ENCODE data around the gene CRIM1.

Gene CRIM1

DNA sequence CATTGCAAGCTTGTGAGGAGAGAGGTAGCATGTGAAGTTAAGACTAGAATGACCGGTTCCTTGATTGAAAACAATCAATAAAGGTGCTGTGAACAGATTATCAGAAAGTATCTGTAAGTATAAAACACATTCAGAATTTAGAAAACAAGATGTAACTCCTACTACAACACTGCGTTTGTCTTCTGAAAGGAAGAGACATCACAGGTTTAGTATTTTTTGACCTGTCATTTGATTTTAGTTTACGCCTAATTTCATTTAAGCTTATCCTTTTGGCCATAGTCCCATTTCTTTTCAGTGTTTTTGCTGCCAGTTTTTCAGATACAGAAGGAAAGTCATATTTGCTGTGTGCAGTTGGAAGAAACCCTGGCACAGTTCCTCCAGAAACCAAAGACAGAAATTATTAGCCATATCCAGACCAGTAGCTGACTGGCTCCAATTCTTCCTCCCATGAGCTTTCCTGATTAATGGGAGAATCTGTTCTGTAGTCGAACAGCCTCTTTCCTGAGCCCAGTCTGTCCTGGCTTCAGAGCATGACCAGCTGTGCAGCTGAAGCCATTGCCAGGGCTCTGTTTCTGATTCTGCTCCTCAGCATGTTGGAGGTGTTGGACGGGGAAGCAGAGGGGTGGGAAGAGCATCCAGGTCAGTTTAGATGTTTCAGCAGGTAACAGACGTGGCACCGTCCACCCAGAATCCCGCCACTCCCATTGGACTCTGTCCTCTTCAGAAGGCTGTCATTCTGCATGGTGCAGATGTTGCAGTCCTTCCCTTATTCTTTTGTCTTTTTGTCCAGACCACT is 61.0 kb downstream of the CRIM1 start:
- intact Hi-C loops (cut with DNase I) = no loop called here
- peak in 1 of 10 donors; percentile 57 for DNase-seq

DNA sequence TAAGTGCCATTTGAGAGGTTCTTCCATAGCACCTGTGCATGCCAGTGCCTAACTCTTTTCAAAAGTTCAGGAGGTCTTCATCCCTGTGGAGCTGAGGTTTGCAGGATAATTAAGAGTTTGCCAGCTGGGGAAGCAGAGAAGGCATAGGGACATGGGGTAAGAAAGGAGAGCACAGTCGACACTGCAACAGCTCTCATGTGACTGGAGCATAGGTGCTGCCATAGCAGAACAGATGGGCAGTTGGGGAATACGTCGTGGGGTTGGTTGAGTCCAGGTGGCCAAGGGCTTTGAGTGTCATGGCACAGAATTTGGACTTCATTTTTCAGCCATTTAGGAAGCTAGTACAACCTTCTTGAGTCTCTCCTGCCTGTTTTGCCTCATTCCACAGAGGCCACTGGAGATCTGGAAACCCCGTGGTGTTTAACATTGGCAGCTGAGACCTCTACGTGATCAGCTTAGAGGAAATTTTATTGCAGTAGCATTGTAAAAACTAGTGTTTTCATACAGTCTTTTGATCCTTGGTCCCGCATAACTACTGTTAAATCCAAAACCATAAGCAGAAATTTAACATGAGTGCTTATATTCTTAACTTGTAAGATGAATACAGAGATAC is 65.1 kb downstream of the CRIM1 start:
- no peak for DNase-seq
- intact Hi-C loops (cut with DNase I) = no loop called here

DNA sequence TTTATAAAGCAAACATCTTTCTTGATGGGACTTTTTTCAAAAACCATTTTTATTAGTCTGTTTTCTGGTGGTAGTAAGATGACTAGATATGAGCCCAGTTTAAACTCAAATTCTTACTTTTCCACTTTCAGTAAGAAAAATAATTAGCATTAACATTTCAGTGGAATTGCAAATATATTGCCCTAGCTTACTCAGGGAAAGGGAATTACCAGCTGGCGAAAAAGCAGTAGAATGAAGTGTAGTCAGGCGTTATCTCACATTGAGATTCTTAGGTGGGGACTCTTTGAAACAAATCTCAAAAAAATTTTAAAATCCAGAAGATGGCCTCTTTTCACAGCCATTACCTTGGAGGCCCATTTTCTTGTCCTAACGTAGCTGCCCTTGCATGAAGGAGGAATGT is 65.8 kb downstream of the CRIM1 start:
- DNase-seq = no peak
- intact Hi-C loops (cut with DNase I) = no loop called here

DNA sequence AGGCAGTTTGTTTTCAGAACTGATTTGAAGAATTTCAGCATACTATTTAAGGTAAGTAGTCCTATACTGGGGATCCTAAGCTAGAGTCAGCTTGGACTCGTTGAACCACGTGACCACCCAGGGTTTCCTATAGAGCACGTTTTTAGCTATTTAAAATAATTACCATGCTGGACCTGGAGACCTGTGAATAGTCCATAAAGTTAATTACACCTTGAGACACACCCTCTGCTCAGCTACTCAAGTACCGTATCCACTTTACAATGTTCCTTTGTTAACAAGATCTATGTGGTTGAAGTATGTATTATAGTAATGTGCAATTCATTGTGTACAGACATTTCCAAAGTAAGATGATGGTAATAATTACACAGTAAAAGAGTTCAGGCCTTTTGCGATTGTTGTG is 67.6 kb downstream of the CRIM1 start:
- intact Hi-C loops (cut with DNase I) = no loop called here
- no peak for DNase-seq

DNA sequence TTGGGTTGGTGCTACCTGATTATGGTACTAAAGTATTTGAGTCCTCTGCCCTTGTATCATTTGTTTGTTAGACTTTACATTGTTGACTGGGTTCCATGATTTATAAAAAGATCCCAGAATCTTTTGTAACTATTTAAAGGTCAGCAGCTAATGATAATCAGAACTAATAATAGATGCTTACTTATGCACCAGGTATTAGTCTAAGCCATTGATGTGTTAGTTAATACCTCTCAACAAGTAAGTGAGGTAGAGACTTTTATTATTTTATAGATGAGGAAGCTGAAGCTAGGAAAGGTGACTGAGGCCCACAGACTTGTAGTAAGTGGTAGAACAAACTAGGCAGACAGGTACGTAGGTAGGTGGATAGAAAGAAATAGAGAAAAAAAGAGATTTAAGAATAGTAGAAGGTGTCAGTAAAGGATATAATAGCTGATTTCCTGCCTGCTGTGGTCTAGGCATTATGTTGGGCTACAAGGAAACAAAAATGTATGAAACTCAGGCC is 68.1 kb downstream of the CRIM1 start:
- intact Hi-C loops (cut with DNase I) = no loop called here
- no peak for DNase-seq

DNA sequence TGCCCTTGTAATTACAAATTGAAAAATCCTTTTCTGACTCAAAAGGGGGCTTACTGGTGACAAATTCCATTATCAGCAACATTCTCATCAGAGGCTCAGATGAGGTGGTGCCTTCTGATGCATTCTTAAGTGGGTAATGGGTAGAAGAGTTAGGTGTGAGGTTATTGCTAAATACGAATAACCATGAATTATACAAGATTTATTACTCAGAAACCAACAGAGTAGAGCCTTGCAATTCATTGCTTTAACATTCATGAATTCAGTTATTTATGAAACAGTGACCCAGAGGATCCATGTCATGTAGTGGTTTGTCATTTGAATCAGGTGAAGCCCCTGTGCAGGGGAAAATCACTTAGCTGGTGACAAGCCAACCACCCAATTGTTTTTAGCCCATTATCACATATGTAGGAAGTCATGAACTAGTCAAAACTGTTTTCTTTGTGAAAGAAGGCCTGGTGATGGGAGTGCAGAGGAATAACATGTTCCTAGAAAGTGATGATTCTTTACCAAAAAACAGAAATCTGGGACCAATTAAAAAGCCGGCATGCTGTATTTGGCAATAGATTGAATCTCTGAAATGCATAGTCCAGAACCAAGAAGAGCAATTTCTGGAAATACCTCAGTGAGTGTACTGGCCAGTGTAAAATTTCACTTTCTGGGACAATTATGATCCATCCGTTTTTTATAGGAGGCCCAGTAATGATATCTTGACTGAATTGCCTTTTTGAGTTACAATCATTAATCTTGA is 70.2 kb downstream of the CRIM1 start:
- DNase-seq = no peak
- intact Hi-C loops (cut with DNase I) = no loop called here

DNA sequence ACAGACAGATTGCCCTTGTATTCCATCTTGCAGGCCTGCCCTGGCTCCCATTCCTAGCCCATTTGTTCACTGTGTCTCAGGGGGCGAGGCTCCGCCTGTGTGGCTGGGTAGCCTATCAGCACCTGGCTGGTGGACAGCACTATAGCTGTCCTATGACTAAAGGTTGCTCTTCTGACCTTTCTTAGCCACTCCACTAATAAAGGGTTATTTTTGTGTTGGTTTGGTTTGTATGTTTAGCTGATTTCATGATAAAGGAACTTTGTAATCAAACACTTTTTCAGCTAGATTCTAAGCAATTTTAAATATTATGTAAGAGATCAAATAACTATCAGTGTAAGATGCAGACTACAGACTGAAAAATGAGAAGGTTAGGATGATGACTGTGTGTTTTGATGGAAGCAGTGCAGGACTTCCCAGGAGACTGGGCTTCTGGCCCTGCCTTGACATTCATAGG is 72.2 kb downstream of the CRIM1 start:
- intact Hi-C loops (cut with DNase I) = no loop called here
- DNase-seq = peak in 1 of 10 donors; percentile 73

DNA sequence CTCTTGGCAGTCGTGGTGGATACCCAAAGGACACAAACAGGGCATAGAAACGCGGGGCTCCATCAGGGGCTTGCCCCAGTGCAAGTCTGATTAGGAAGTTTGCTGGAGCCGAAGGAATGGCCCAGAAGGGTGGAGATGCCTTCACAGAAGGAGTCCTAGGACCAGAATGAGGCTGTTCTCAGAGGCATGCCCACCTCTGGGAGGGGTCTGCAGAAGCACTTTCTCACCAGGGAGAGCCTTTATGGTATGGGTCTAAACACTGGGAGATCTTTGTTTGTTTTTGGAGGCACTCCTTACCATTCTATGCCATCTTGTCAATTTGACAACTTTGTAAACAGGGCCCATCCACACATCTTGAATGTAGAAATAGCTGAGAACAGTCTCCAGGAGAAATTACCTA is 75.0 kb downstream of the CRIM1 start:
- intact Hi-C loops (cut with DNase I) = no loop called here

DNA sequence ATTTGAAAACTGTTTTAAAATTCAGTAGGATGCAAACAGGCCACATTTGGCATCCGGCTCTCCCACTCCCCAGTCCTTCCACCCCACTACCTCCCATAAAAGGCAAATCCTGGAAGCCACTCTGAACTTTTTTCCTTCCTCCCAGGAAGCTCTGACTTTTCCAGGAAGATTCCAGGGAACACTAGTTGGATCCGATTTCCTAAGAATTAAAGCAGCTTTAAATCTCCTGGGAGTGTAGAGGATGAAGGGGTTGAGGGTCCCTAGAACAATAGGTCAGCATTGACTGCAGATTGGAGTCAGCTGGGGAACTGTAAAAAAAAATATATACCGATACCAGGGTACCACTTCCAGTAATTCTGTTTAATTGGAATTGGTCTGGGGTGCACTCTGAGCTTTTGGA is 76.9 kb downstream of the CRIM1 start:
- intact Hi-C loops (cut with DNase I) = no loop called here
- DNase-seq = no peak

More for the DNA sequence above, 75.0 kb downstream of the CRIM1 start:
- DNase-seq = no peak

DNA sequence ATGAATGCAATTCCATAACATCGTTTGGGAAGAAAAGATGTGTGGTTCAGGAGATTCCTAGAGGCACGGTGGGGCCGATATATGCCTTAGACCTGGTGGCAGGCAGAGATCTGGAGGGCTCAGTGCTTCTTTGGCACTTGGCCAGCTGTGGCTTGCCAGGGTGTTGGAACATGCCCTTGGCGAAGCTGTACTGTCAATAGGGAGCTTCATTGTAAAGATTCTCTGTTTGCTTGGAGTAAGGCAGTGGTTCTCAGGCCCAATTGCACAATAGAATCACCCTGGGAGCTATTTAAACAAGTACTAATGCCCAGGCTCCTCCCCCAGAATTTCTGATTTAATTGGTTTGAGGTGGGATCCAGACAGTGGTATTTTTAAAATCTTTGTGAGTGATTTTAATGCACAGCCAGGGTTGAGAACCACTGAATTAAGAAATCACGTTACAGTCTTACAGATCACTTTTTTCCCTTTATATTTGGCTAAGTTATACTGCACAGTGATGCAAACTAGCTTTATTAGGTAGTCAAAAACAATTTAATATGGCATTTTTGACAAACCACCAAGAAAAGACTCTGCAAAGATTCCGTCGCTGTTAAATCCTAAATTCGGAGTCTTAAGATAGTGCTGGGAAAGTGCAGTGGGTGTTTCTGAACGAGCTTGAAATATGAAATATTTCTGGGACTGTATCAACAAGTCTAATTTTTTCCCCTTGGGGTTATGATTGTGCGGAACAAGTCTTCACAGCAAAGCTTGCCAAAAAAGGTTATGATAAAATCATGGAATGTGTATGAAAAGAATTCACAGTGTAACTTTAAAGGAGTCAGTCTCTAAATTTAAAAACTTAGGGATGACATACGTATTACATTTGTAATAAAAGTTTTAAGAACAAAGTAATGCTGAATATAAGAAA is 78.0 kb downstream of the CRIM1 start:
- DNase-seq = peak in 6 of 10 donors; percentile 12 to 87 (median 41)
- intact Hi-C loops (cut with DNase I) = no loop called here

DNA sequence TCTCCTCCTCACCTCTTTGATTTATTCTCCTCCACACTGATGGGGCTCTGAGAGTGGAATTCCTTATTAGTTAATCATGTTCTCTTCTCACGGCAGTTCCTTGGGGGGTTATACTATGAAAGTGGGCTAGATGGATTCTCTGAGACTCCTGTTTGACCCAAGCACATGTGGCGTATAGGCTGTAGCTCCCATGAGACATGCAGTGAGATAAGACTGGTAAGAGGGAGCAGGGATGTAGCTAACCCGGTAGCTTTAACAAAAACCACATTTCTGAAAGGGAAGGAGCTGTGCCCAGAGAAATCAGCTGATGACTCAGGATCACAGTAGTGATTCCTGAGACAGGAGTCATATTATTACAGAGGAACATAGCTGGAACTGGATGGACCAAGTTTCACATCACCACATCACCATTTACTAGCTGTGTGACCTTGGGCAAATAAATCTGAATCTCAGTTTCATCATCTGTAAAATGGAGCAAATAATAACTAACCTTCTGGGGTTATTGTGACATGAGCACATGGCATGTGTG is 82.9 kb downstream of the CRIM1 start:
- no peak for DNase-seq
- intact Hi-C loops (cut with DNase I) = no loop called here

DNA sequence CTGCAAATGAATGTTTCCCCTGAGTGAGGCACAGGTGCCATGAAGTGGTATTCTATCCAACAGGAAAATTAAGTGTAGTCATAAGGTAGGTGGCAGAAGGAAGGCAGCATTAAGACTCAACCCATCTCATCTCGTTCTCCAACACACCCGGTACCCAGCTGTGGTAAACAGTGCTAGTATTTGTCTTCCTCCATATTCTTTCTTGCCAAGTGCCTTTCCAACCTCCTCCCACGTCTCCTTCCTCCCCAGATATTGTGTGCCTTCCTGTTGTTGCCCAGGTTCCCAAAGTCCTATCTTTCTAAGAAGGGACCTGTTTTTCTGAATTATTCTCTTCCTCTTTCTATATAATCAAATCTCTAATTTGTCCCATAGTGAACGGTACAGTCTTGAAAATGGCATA is 83.5 kb downstream of the CRIM1 start:
- intact Hi-C loops (cut with DNase I) = no loop called here
- DNase-seq = no peak

DNA sequence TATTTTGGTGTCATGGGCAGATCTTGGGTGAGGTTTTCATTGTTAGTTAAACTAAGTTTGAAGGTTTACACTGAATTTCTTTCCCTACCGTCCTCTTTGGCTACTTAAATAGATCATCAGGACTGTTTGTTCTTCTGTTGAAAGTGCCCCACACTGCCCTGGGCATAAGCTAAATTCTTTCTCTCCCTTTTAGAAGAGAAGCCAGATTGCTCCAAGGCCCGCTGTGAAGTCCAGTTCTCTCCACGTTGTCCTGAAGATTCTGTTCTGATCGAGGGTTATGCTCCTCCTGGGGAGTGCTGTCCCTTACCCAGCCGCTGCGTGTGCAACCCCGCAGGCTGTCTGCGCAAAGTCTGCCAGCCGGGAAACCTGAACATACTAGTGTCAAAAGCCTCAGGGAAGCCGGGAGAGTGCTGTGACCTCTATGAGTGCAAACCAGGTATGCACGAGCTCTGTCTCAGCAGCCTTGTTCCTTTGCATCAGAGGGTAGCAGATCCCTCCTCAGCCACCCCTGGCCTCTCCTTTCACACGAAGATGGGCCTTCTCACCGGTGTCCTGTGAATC is 85.6 kb downstream of the CRIM1 start:
- intact Hi-C loops (cut with DNase I) = no loop called here
- no peak for DNase-seq

DNA sequence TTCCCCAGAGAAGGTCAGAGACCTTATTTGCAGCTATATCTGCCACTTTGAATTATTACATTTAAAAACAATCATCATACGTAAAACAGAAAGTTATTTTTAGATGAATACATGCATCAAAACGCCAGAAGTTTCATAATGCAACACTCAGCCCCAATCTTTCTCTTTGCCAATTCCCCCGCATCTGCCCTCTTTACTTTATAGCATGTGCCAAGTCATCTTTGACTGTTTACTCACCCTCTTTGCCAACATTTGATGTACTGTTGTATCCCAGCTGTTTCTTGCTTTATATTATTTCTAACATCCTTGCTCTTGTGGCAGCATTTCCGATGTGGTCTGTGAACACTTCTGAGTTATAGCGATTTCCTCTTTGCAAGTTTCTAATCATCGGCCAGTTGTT is 86.2 kb downstream of the CRIM1 start:
- DNase-seq = no peak
- intact Hi-C loops (cut with DNase I) = no loop called here

DNA sequence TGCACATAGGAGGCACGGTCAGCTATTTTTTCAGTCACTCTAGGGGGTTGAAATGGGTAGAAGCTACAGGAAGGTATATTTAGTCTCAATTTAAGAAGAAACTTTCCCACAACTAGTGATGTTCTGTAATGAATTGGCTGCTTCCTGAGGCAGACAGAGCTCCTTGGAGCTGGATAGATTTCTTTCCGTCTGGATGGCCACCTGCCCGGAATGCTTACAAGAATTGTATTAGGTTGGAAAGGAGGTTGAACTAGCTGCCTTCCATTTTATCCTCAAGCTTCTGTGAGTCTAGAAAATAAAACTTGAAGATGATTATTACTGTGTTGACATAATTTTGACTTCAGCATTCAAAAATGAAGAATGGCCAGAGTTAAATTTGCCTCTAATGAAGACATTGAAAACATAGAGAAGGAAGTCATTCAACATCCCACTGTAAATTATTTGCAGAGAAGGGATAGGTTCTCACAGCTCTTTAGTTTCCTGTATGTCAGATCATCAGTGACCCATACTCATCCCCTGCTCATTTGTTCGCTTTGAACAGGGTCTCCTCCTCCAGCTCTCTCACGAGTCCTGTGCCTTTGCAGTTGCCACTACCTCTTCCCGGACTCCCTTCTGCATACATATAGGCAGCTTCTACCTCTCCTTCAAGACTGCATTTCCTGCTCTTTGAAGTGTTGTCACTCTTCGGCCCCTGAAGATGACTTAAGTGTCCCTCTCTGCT is 88.8 kb downstream of the CRIM1 start:
- intact Hi-C loops (cut with DNase I) = no loop called here

DNA sequence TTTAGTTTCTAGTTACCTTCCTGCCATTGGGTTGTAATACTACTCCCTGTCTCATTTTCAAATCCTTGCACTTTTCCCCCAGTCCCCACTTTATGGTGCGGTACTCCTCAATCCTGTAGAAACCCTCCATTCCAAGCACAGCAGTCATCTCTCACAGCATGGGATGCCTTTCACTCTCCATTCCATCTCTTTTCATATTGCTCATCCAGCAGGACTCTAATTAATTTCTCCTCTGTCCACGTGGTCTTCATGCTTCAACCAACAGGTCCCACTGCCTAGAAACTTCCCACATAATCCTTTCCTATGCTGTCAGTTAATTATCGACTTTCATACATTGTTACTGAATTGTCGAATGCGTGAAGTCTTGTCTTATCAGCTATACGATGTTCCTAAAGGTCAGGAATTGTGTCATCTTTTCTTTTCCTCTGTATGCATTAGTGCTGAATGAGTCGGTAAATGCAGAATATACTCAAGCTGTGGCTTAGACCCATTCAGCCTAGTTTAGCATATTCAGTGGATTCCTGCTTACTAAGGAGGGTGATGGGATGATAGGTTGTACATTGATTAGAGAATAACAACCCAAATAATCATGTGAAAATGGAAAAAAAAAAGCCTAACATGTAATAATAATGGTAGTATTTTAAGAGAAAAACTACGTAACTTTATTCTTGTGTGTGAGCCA is 89.7 kb downstream of the CRIM1 start:
- no peak for DNase-seq
- intact Hi-C loops (cut with DNase I) = no loop called here

More for the DNA sequence above, 88.8 kb downstream of the CRIM1 start:
- DNase-seq = peak in 2 of 10 donors; percentile 16 to 20

DNA sequence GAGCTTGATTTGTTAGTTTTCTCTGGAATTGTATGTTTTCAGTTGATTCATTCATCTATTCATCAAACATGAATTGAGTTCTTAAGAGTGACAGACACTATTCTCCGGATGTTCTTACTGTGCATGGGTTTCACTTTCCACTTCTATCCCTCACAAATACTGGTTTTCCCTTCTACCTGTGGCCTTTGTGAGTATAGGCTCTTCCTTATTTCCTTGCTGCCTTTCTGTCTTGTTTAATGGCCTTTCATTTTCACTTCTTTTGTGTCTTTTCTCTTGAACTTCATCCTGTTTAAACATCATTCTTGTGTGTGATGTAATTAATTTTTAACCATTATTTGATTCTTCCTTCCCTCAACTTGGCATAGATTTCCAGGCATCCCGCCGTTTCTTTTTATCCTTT is 90.7 kb downstream of the CRIM1 start:
- intact Hi-C loops (cut with DNase I) = no loop called here
- DNase-seq = no peak

DNA sequence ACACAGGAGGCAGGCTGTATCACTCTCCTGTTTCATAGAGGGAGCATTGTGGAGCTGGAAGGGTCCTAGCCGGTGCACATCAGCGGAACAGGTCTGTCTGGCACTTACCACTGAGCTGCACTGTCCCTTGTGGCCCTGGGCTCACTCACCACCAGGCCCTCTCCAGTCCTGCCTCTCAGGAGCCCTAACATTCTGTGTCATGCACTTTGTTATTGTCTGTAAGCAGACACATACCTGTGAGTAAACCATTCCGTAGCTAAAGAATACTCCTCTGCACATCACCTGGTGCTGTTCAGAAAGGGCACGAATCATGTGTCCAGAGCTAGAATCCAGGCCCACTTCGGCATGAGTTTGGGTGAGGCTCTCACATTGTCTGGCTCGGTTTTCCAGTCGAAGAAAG is 93.6 kb downstream of the CRIM1 start:
- DNase-seq = no peak
- intact Hi-C loops (cut with DNase I) = no loop called here

Measured in posterior cingulate gyrus (tissue), 11 donors.